Heart left ventricle (tissue), 16 donors: ENCODE results near the gene CYB5R2. TPM values are rescaled to one million over a fixed set of nuclear protein-coding genes. Genes with fewer than 3 reads are reported as not detected.
A peak's percentile ranks its signal among the peaks of the same experiment; 100 is the strongest.

Source experiments
- ATAC-seq, 4 donors: fragments of 200-7000 bp; cut with Tn5 transposase; one replicate each; pipeline ENCODE4 v1.9.1; 2020 to 2022; ENCODE audit warnings: moderate library complexity in 4 of 4, mild to moderate bottlenecking in 3 of 4, moderate number of reproducible peaks in 1 of 4
- DNase-seq, 5 donors: peaks; one replicate each; pipeline ENCODE4 v3.0.0-alpha.2; 2020
- H3K27ac ChIP-seq, 12 donors: fragments of 200-600 bp; sonication (generic) in 4 of 12; one replicate each; pipeline versions ENCODE4 v1.5.0 to v1.8.0; 2016 to 2022; ENCODE audit warnings: mild to moderate bottlenecking in 2 of 12
- H3K27me3 ChIP-seq, 9 donors: fragments of 200-600 bp; sonication (generic) in 2 of 9; one replicate each; pipeline versions ENCODE4 v1.5.1 to v1.8.0; 2016 to 2022; ENCODE audit warnings: mild to moderate bottlenecking in 3 of 9
- H3K36me3 ChIP-seq, 9 donors: fragments of 200-600 bp; sonication (generic) in 2 of 9; one replicate each; pipeline versions ENCODE4 v1.5.0 to v1.8.0; 2018 to 2022; ENCODE audit warnings: mild to moderate bottlenecking in 2 of 9
- H3K4me1 ChIP-seq, 12 donors: fragments of 200-600 bp; sonication (generic) in 4 of 12; one replicate each; pipeline versions ENCODE4 v1.5.0 to v1.8.0; 2016 to 2022; ENCODE audit warnings: mild to moderate bottlenecking in 3 of 12
- H3K4me3 ChIP-seq, 12 donors: fragments of 200-600 bp; sonication (generic) in 4 of 12; one replicate each; pipeline versions ENCODE4 v1.5.0 to v1.8.0; 2017 to 2022; ENCODE audit warnings: mild to moderate bottlenecking in 9 of 12, moderate library complexity in 4 of 12
- H3K9me3 ChIP-seq, 12 donors: fragments of 200-600 bp; sonication (generic) in 4 of 12; one replicate each; pipeline versions ENCODE4 v1.5.0 to v1.8.0; 2016 to 2022; ENCODE audit warnings: mild to moderate bottlenecking in 1 of 12
- POLR2A ChIP-seq, 2 donors: fragments of 450-650 bp; IDR thresholded peaks; one replicate each; pipeline ENCODE4 v1.6.1; 2017; ENCODE audit warnings: antibody characterized with exemption in 2 of 2, mild to moderate bottlenecking in 2 of 2, moderate library complexity in 2 of 2
- WGBS, 4 donors: extraction: QIAGEN DNeasy Blood & Tissue Kit in 2 of 4; methylation state at CpG; one replicate each; pipeline versions ENCODE4 v1.1.5 to v1.1.7; 2013 to 2018; 5-methylcytosine and 5-hydroxymethylcytosine counted together
- intact Hi-C, 10 donors: fragments of 100-400 bp; cut with DNase I; formaldehyde crosslinking; loops; one replicate each; pipeline versions ENCODE4 v1.11.1 to v1.14.2; 2022
- polyA plus RNA-seq, 2 donors: library from polyadenylated mRNA; stranded (reverse); fragments of 200-250 nt; gene quantifications; one replicate each; pipeline ENCODE4 v1.2.3, GENCODE V29; 2013
- total RNA-seq, 9 donors: library from RNA; depleted of rRNA in 2 of 9; stranded (reverse); fragments of >200 nt in 2 of 9; fragmentation: NEBNext Ultra II Directional in 3 of 9; extraction: Animal tissue kit (Norgen Biotek cat#: 25700) in 3 of 9; gene quantifications; one replicate each; pipeline versions ENCODE4 v1.1.0 to v1.2.4, GENCODE V29; 2016 to 2023
- TF ChIP-seq, protein P1 (sequence below), 12 donors: fragments of 200-600 bp; sonication (generic) in 4 of 12; IDR thresholded peaks; one replicate each; pipeline versions ENCODE4 v1.5.0 to v1.8.0; 2018 to 2022; ENCODE audit warnings: antibody characterized with exemption in 12 of 12, mild to moderate bottlenecking in 5 of 12
- donor health status: ischemic (EF 13 %, LVEDD 7.1; RV severe dilation, severe dysfunction).
- donor health status: healthy with polysubstance abuse.
- donor health status: DM: no; HTN: yes; CAD: no.
- donor health status: DM: no; HTN: no; CAD: no.
- donor health status: ischemic (EF 25% LVEDD 6.9; RV normal size, moderate dysfunction).
- donor health status: ischemic (EF 25% LVEDD 5.7; RV mildly dilated, moderate dysfunction).
- donor health status: healthy.
- donor health status: DM: yes; HTN: yes; CAD: no.
- donor health status: ischemic (EF 35%, LVEDD 5.7; RV mildly dilated, moderate dysfunction).
- donor health status: nonischemic (EF 11% LVEDD 7.7; RV severe dilation, severe dysfunction).
- donor health status: DM: yes; HTN: yes; CAD: no.
- donor health status: PGD.
- donor health status: ischemic (EF 29% LVEDD 5.4; RV normal size, mild dysfunction).
- donor health status: nonischemic (EF 23%, LVEDD 6.1; RV moderate dilation, normal function).

Gene CYB5R2
- total and polyA plus RNA-seq, 11 donors = 0.65 to 4.9 (median 1.3) TPM

DNA sequence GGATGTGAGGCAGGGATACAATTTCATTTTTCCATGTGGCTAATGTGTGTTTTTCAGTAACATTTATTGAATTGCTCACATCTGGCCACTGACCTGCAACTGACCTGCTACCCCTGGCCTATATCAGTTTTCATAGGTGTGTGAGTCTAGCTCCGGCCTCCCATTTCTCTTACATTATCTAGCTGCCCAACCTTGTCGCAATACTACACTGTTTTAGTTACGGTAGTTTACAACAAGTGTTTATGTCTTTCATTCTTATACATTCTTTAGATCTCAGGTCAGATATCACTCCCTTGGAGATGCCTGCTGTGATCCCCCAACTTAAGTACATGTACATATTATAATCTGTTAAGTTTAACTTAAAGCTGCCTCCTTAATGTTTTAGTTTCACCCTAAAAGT, 2.3 kb upstream of the CYB5R2 start:
- no peaks in the 10 kb centered on the region for H3K36me3 ChIP-seq
- no peak for TF ChIP-seq POLR2A (IDR thresholded peaks at IDR 0.05)
- TF ChIP-seq, protein P1, sequence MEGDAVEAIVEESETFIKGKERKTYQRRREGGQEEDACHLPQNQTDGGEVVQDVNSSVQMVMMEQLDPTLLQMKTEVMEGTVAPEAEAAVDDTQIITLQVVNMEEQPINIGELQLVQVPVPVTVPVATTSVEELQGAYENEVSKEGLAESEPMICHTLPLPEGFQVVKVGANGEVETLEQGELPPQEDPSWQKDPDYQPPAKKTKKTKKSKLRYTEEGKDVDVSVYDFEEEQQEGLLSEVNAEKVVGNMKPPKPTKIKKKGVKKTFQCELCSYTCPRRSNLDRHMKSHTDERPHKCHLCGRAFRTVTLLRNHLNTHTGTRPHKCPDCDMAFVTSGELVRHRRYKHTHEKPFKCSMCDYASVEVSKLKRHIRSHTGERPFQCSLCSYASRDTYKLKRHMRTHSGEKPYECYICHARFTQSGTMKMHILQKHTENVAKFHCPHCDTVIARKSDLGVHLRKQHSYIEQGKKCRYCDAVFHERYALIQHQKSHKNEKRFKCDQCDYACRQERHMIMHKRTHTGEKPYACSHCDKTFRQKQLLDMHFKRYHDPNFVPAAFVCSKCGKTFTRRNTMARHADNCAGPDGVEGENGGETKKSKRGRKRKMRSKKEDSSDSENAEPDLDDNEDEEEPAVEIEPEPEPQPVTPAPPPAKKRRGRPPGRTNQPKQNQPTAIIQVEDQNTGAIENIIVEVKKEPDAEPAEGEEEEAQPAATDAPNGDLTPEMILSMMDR (IDR thresholded peaks at IDR 0.05) = no peak
- H3K27me3 ChIP-seq = peaks cover 0 to 37% (median 20%) of the 10 kb centered on the region in 9 donors
- ATAC-seq = no peak
- no peak for DNase-seq
- 80 to 97% (median 92%) methylated on average over 3 of the region's 3 CpGs for WGBS, 4 donors
- intact Hi-C loops = no loop called here
- H3K27ac ChIP-seq = no peak overlapping the region
- no peak overlapping the region for H3K4me3 ChIP-seq
- H3K9me3 ChIP-seq = no peaks in the 10 kb centered on the region
- H3K4me1 ChIP-seq = peaks cover 0 to 22% (median 10%) of the 10 kb centered on the region in 12 donors

DNA sequence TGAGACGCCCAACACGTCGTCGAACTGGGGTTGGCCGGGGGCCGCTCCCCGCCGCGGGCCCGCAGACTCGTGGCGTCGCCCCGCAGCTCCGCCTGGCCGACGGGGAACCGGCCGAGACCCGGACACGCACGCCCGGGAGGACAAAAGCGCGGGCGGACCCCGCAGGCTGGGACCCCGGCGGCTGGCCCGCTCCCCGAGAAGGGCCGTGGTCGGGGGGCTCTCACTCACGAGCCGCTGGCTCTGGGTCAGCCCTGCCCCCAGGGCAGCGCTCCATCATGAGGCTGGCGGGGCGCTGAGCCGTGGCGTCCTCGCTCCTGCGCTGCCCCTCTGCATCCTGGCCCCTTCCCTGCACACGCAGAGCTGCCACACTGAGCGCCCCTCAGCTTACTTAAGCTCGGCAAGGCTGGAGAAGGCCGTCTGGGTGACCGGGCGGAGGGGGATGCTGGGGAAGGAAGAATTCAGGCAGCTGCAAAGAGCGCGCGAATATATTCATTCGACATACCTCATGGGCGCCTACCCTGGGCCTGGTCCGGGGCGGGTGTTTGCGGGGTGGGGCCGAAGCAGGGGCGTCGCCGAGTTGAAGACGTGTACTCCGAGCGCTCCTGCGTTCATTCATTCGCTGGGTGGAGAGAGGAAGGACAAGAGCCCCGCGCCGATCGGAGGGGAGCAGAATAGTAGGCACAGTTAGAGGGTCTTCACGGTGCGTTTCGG, 579 bp upstream of the CYB5R2 start:
- intact Hi-C loops = no loop called here
- TF ChIP-seq, protein P1 (IDR thresholded peaks at IDR 0.05) = no peak
- TF ChIP-seq POLR2A (IDR thresholded peaks at IDR 0.05) = no peak
- peak overlapping the region; percentile 36 to 72 (median 58) for H3K4me3 ChIP-seq
- ATAC-seq (peak in 3 of 4 donors; percentile 59 to 76 (median 60)), DNase-seq (peak in 1 of 5 donors; percentile 44)
- whole genome bisulfite sequencing, 4 donors = 3 to 5% (median 4%) methylated on average over 37 to 72 of the region's 72 CpGs
- H3K36me3 ChIP-seq = no peaks in the 10 kb centered on the region
- peaks cover 0 to 33% (median 20%) of the 10 kb centered on the region in 9 donors for H3K27me3 ChIP-seq
- H3K9me3 ChIP-seq = no peaks in the 10 kb centered on the region
- peak overlapping the region in 8 of 12 donors; percentile 31 to 64 (median 48) for H3K27ac ChIP-seq
- peaks cover 0 to 22% (median 10%) of the 10 kb centered on the region in 12 donors for H3K4me1 ChIP-seq

DNA sequence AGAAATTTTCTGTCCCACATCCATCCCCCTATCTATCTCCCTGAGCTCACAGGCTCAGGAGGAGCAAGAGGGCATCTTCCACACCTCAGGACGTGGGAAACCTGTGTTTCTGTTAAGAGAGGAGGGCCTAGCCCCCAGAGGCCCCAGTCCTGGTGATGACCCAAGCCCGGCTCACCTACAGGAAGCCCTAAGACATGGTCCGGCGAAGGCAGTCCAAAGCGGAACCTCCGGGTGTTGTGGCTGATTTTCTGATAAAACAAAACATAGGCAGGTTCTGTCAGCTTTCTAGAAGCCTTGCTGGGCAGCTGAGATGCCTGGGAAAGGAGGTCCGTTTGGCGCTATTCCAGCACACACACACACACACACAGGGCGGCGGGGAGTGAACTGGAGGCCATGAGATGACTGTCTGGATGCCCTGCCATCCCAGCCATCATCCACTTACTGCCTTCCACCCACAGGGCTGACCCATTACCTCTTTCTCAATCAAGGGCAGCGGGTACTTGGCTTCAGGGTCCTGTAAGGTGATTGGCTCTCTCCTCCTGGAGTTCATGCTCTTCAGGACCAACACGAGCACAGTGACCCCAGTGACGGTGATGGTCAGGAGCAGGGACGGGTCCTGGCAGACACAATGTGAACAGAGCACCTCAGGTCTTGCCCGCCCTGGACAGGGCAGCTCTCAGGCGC, 882 bp downstream of the CYB5R2 start:
- Histone ChIP-seq H3K4me1 (peaks cover 0 to 22% (median 10%) of the 10 kb centered on the region in 12 donors), H3K27me3 (peaks cover 0 to 33% (median 20%) of the 10 kb centered on the region in 9 donors), H3K9me3 (no peaks in the 10 kb centered on the region), H3K36me3 (peaks cover 0 to 12% (median 0%) of the 10 kb centered on the region in 9 donors), H3K4me3 (peak overlapping the region in 6 of 12 donors; percentile 48 to 72 (median 60)), H3K27ac (no peak overlapping the region)
- intact Hi-C loops = no loop called here
- ATAC-seq (peak in 1 of 4 donors; percentile 8), DNase-seq (no peak)
- 87 to 96% (median 90%) methylated on average over 13 to 16 of the region's 16 CpGs for WGBS, 4 donors
- TF ChIP-seq, protein P1 (IDR thresholded peaks at IDR 0.05) = no peak
- no peak for TF ChIP-seq POLR2A (IDR thresholded peaks at IDR 0.05)
